GM21526 (cell line): ENCODE results near the gene KRTAP4-5.
"Not testable (repeated sequence)": the region's sequence is repeated elsewhere in the genome, so short reads cannot be mapped to it uniquely, and the experiment has no call there.

Experiments
- ATAC-seq: cut with Tn5 transposase; IDR thresholded peaks from one replicate; pipeline ENCODE4 v1.9.1; 2021; ENCODE audit warnings: moderate library complexity; ENCODE audit not compliant: unreplicated experiment, low FRiP score

Gene KRTAP4-5

GRCh38 chr17:41116297-41116696 is 33.3 kb downstream of the KRTAP4-5 start:
- ATAC-seq, result no peak

- ATAC-seq, result no peak
Measured at GRCh38 chr17:41111151-41111885, 38.3 kb downstream of the KRTAP4-5 start.

GRCh38 chr17:41108728-41109386 is 40.8 kb downstream of the KRTAP4-5 start:
- not testable (repeated sequence) for ATAC-seq

GRCh38 chr17:41107941-41108450 is 41.6 kb downstream of the KRTAP4-5 start:
- no peak for ATAC-seq

- ATAC-seq, result not testable (repeated sequence)
Measured at GRCh38 chr17:41105347-41105746, 44.3 kb downstream of the KRTAP4-5 start, which contains the start of gene KRTAP4-9. TSS of gene KRTAP4-9 (plus strand) at chr17:41105389. CDS start at chr17:41105389, 0 bp downstream.

- ATAC-seq, result not testable (repeated sequence)
Measured at GRCh38 chr17:41104386-41105038, 45.1 kb downstream of the KRTAP4-5 start.

- no peak for ATAC-seq
Measured at GRCh38 chr17:41103896-41104295, 45.7 kb downstream of the KRTAP4-5 start.

- ATAC-seq, result no peak
Measured at GRCh38 chr17:41101586-41102259, 47.9 kb downstream of the KRTAP4-5 start, which contains the start of gene KRTAP4-16. TSS of gene KRTAP4-16 (minus strand) at chr17:41102209. CDS start at chr17:41102209, 0 bp downstream.

- ATAC-seq, result not testable (repeated sequence)
Measured at GRCh38 chr17:41099682-41100480, 49.7 kb downstream of the KRTAP4-5 start.
